Tibial nerve (tissue), 4 donors: ENCODE data around the gene ZYG11B. TPM values are rescaled to one million over a fixed set of nuclear protein-coding genes. Genes with fewer than 3 reads are reported as not detected.

Source experiments
- DNase-seq, 2 donors: peaks; one replicate each; pipeline ENCODE4 v3.0.0-alpha.2; 2019; ENCODE audit warnings: low spot score in 2 of 2
- H3K27ac ChIP-seq, 4 donors: fragments of 200-600 bp; sonication (generic) in 3 of 4; one replicate each; pipeline ENCODE4 v1.5.1; 2017 to 2019; ENCODE audit warnings: mild to moderate bottlenecking in 1 of 4
- H3K27me3 ChIP-seq, 2 donors: fragments of 200-600 bp; sonication (generic) in 1 of 2; one replicate each; pipeline versions ENCODE4 v1.5.1 to v1.6.0; 2017 to 2019
- H3K36me3 ChIP-seq, 3 donors: fragments of 200-600 bp; sonication (generic); one replicate each; pipeline ENCODE4 v1.5.1; 2018 to 2019
- H3K4me1 ChIP-seq, 4 donors: fragments of 200-600 bp; sonication (generic) in 3 of 4; one replicate each; pipeline ENCODE4 v1.5.1; 2017 to 2019
- H3K4me3 ChIP-seq, 4 donors: fragments of 200-600 bp; sonication (generic) in 3 of 4; one replicate each; pipeline ENCODE4 v1.5.1; 2017 to 2019; ENCODE audit warnings: mild to moderate bottlenecking in 1 of 4, moderate library complexity in 1 of 4
- H3K9me3 ChIP-seq, 4 donors: fragments of 200-600 bp; sonication (generic) in 3 of 4; one replicate each; pipeline ENCODE4 v1.5.1; 2017 to 2019
- EP300 ChIP-seq, 2 donors: sonication (generic); formaldehyde crosslinking; IDR thresholded peaks; one replicate each; pipeline ENCODE4 v1.6.1; 2017; ENCODE audit warnings: antibody characterized with exemption in 2 of 2, mild to moderate bottlenecking in 1 of 2
- POLR2A ChIP-seq, 2 donors: fragments of 450-650 bp; IDR thresholded peaks; one replicate each; pipeline ENCODE4 v1.6.1; 2017; ENCODE audit warnings: antibody characterized with exemption in 2 of 2, mild to moderate bottlenecking in 2 of 2, moderate library complexity in 2 of 2
- WGBS, 2 donors: methylation state at CpG; one replicate each; pipeline ENCODE4 v1.1.5; 2018; 5-methylcytosine and 5-hydroxymethylcytosine counted together
- total RNA-seq, 4 donors: library from RNA; depleted of rRNA; stranded (reverse); fragments of >200 nt; gene quantifications; one replicate each; pipeline ENCODE4 v1.1.0, GENCODE V29; 2016
- TF ChIP-seq, protein P1 (sequence below), 5 experiments: fragments of 200-600 bp in 3 of 5; fragments of 450-650 bp in 2 of 5; sonication (generic) in 3 of 5; IDR thresholded peaks; one replicate each; pipeline ENCODE4 v1.5.1; 2016 to 2019; ENCODE audit warnings: antibody characterized with exemption in 5 of 5, mild to moderate bottlenecking in 3 of 5, moderate library complexity in 2 of 5

Gene ZYG11B
- total RNA-seq, 4 donors from 2014 or later = 41.9 to 46.5 (median 42.7) TPM

DNA sequence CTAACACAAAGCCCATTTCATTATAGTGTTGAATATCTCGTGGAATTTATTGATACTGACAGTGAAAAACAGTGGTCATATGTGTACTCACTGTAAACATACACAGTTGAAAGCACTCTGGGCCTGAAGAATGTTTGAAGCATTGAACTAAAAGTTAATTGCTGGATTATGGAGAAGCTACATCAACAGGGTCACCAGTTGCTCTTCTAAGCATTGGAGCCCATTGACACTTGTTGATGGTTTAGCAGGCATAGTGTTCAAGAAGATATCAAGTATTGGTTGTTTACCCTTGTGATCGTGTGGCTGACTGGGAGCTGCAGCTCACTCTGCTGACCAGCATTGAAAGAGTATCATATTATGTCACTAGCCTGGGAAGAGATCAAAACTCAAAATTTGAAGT is 126.6 kb downstream of the ZYG11B start:
- WGBS, 2 donors = 79 to 82% methylated on average over 2 of the region's 2 CpGs

GRCh38 chr1:52855584-52855983 is 129.3 kb downstream of the ZYG11B start:
- no peaks in the 10 kb centered on the region for H3K36me3 ChIP-seq
- no peak overlapping the region for H3K4me3 ChIP-seq
- TF ChIP-seq, protein P1, sequence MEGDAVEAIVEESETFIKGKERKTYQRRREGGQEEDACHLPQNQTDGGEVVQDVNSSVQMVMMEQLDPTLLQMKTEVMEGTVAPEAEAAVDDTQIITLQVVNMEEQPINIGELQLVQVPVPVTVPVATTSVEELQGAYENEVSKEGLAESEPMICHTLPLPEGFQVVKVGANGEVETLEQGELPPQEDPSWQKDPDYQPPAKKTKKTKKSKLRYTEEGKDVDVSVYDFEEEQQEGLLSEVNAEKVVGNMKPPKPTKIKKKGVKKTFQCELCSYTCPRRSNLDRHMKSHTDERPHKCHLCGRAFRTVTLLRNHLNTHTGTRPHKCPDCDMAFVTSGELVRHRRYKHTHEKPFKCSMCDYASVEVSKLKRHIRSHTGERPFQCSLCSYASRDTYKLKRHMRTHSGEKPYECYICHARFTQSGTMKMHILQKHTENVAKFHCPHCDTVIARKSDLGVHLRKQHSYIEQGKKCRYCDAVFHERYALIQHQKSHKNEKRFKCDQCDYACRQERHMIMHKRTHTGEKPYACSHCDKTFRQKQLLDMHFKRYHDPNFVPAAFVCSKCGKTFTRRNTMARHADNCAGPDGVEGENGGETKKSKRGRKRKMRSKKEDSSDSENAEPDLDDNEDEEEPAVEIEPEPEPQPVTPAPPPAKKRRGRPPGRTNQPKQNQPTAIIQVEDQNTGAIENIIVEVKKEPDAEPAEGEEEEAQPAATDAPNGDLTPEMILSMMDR (IDR thresholded peaks at IDR 0.05) = no peak
- TF ChIP-seq EP300 (IDR thresholded peaks at IDR 0.05) = no peak
- TF ChIP-seq POLR2A (IDR thresholded peaks at IDR 0.05) = no peak
- no peaks in the 10 kb centered on the region for H3K9me3 ChIP-seq
- H3K27ac ChIP-seq = no peak overlapping the region
- H3K27me3 ChIP-seq = peaks cover 0 to 7% of the 10 kb centered on the region in 2 donors
- no peaks in the 10 kb centered on the region for H3K4me1 ChIP-seq
- DNase-seq = no peak
- 93 to 95% methylated on average over 4 of the region's 4 CpGs for WGBS, 2 donors

More for the DNA sequence above, 126.6 kb downstream of the ZYG11B start:
- TF ChIP-seq EP300 (IDR thresholded peaks at IDR 0.05) (no peak), POLR2A (IDR thresholded peaks at IDR 0.05) (no peak)
- TF ChIP-seq, protein P1 (IDR thresholded peaks at IDR 0.05) = no peak
- Histone ChIP-seq H3K27me3 (peaks cover 0 to 12% of the 10 kb centered on the region in 2 donors), H3K36me3 (no peaks in the 10 kb centered on the region), H3K4me1 (no peaks in the 10 kb centered on the region), H3K9me3 (no peaks in the 10 kb centered on the region), H3K4me3 (no peak overlapping the region), H3K27ac (no peak overlapping the region)
- no peak for DNase-seq

- TF ChIP-seq EP300 (IDR thresholded peaks at IDR 0.05) (no peak), POLR2A (IDR thresholded peaks at IDR 0.05) (no peak)
- TF ChIP-seq, protein P1 (IDR thresholded peaks at IDR 0.05) = no peak
- H3K4me3 ChIP-seq = no peak overlapping the region
- no peaks in the 10 kb centered on the region for H3K36me3 ChIP-seq
- no peak overlapping the region for H3K27ac ChIP-seq
- 92 to 94% methylated on average over 4 of the region's 4 CpGs for WGBS, 2 donors
- H3K9me3 ChIP-seq = no peaks in the 10 kb centered on the region
- no peak for DNase-seq
- peaks cover 0 to 7% of the 10 kb centered on the region in 2 donors for H3K27me3 ChIP-seq
- no peaks in the 10 kb centered on the region for H3K4me1 ChIP-seq
These were observed 129.8 kb downstream of the ZYG11B start for GRCh38 chr1:52856026-52856425.

GRCh38 chr1:52857443-52857842 is 131.2 kb downstream of the ZYG11B start:
- no peak overlapping the region for H3K27ac ChIP-seq
- H3K36me3 ChIP-seq = no peaks in the 10 kb centered on the region
- TF ChIP-seq POLR2A (IDR thresholded peaks at IDR 0.05) = no peak
- TF ChIP-seq, protein P1 (IDR thresholded peaks at IDR 0.05) = no peak
- no peaks in the 10 kb centered on the region for H3K9me3 ChIP-seq
- H3K27me3 ChIP-seq = no peaks in the 10 kb centered on the region
- no peaks in the 10 kb centered on the region for H3K4me1 ChIP-seq
- no peak for DNase-seq
- no peak overlapping the region for H3K4me3 ChIP-seq
- WGBS, 2 donors = 81 to 84% methylated on average over 4 of the region's 4 CpGs

DNA sequence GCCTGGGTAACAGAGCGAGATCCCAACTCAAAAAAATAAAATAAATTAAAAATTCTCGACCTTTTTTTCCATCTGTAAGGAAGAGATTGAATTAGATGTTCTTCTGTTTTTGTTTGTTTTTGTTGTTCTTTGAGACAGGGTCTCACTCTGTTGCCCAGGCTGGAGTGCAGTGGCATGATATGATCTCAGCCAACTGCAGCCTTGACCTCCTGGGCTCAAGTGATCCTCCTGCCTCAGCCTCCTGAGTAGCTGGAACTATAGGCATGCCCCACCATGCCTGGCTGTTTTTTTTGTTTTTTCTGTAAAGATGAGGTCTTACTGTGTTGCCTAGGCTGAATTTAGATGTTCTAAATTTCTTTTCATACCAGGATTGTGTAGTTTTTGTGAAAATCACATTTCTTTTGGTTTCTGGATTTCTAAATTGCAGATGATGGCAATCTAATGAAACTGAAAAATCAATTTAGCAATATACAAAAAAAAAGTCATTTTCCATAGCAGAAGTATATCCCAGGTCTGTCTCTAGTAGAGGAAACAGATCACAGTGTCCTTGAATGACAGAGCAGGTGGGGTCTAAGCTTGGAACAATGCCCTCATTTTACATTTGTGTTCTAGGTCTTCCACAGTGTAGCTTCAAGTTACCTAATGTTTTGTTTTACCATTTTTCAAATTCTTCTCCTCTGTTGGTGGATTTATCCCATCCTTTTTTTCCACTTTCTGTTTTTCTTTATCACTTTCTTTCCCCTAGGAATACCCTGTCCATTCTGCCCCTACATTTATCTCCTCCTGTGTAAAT is 136.6 kb downstream of the ZYG11B start:
- 81 to 96% methylated on average over 2 of the region's 2 CpGs for WGBS, 2 donors

More for the DNA sequence above, 136.6 kb downstream of the ZYG11B start:
- no peaks in the 10 kb centered on the region for H3K4me1 ChIP-seq
- H3K27ac ChIP-seq = no peak overlapping the region
- no peak overlapping the region for H3K4me3 ChIP-seq
- no peaks in the 10 kb centered on the region for H3K9me3 ChIP-seq
- TF ChIP-seq POLR2A (IDR thresholded peaks at IDR 0.05) = no peak
- TF ChIP-seq, protein P1 (IDR thresholded peaks at IDR 0.05) = no peak
- TF ChIP-seq EP300 (IDR thresholded peaks at IDR 0.05) = no peak
- no peaks in the 10 kb centered on the region for H3K27me3 ChIP-seq
- H3K36me3 ChIP-seq = no peaks in the 10 kb centered on the region
- DNase-seq = no peak
